HepG2 (cell line): ENCODE measurements around the gene HOXD1. TPM values are rescaled to one million over a fixed set of nuclear protein-coding genes. Genes with fewer than 3 reads are reported as not detected.

Source experiments
- DNMT3B ChIP-seq: conservative IDR thresholded peaks from 2 replicates; pipeline ENCODE4 v1.6.1; 2016; ENCODE audit warnings: missing biosample characterization, control low read depth
- FOSL1 ChIP-seq: sonication (generic); formaldehyde crosslinking; IDR thresholded peaks from 2 replicates; pipeline ENCODE4 v1.9.0; 2021; ENCODE audit warnings: missing genetic modification reagents, borderline replicate concordance
- GATAD1 ChIP-seq: IDR thresholded peaks from 2 replicates; pipeline ENCODE4 v1.6.1; 2016; ENCODE audit warnings: missing genetic modification reagents, missing compliant biosample characterization
- GATAD2A ChIP-seq: IDR thresholded peaks from 2 replicates; pipeline ENCODE4 v1.6.1; 2016
- GTF3A ChIP-seq: sonication (generic); formaldehyde crosslinking; conservative IDR thresholded peaks from 2 replicates; pipeline ENCODE4 v1.4.0; 2020; ENCODE audit warnings: mild to moderate bottlenecking, missing genetic modification reagents
- HMG20B ChIP-seq: conservative IDR thresholded peaks from 2 replicates; pipeline ENCODE4 v1.6.1; 2016; ENCODE audit warnings: missing genetic modification reagents, missing compliant biosample characterization
- HNF4G ChIP-seq, 2 experiments: sonication (generic) in 1 of 2; formaldehyde crosslinking in 1 of 2; IDR thresholded peaks; 2 replicates each; pipeline versions ENCODE4 v1.4.0 to v1.6.1; 2011 to 2020; ENCODE audit warnings: borderline replicate concordance in 2 of 2, low read depth in 2 of 2, mild to moderate bottlenecking in 2 of 2, low read length in 1 of 2, missing genetic modification reagents in 1 of 2, moderate library complexity in 1 of 2
- MTA3 ChIP-seq: sonication (generic); formaldehyde crosslinking; IDR thresholded peaks from 2 replicates; pipeline ENCODE4 v1.4.0; 2020; ENCODE audit warnings: missing genetic modification reagents
- MYNN ChIP-seq: sonication (generic); formaldehyde crosslinking; IDR thresholded peaks from 2 replicates; pipeline ENCODE4 v1.4.0; 2020; ENCODE audit warnings: mild to moderate bottlenecking, low read depth, missing genetic modification reagents
- NR2F6 ChIP-seq, 2 experiments: IDR thresholded peaks; 2 replicates each; pipeline ENCODE4 v1.6.1; 2016; ENCODE audit warnings: antibody characterized with exemption in 1 of 2, mild to moderate bottlenecking in 1 of 2
- PHF20 ChIP-seq: sonication (generic); formaldehyde crosslinking; IDR thresholded peaks from 2 replicates; pipeline ENCODE4 v1.5.0; 2020; ENCODE audit warnings: mild to moderate bottlenecking, missing genetic modification reagents
- SATB2 ChIP-seq: sonication (generic); formaldehyde crosslinking; IDR thresholded peaks from 2 replicates; pipeline ENCODE4 v1.5.0; 2020; ENCODE audit warnings: missing genetic modification reagents
- TOE1 ChIP-seq: sonication (generic); formaldehyde crosslinking; IDR thresholded peaks from 2 replicates; pipeline ENCODE4 v1.4.0; 2020; ENCODE audit warnings: mild to moderate bottlenecking, missing genetic modification reagents
- TRIM24 ChIP-seq: sonication (generic); formaldehyde crosslinking; IDR thresholded peaks from 2 replicates; pipeline ENCODE4 v1.8.0; 2022; ENCODE audit warnings: mild to moderate bottlenecking, missing genetic modification reagents
- ZBTB44 ChIP-seq: sonication (generic); formaldehyde crosslinking; IDR thresholded peaks from 2 replicates; pipeline ENCODE4 v1.4.0; 2020; ENCODE audit warnings: missing genetic modification reagents
- ZNF20 ChIP-seq: sonication (generic); formaldehyde crosslinking; IDR thresholded peaks from 2 replicates; pipeline ENCODE4 v1.4.0; 2020; ENCODE audit warnings: mild to moderate bottlenecking, moderate library complexity, missing genetic modification reagents
- ZNF33A ChIP-seq: sonication (generic); formaldehyde crosslinking; IDR thresholded peaks from 2 replicates; pipeline ENCODE4 v1.5.1; 2020; ENCODE audit warnings: missing genetic modification reagents, mild to moderate bottlenecking, moderate library complexity, borderline replicate concordance
- ZNF441 ChIP-seq: sonication (generic); formaldehyde crosslinking; IDR thresholded peaks from 2 replicates; pipeline ENCODE4 v1.7.0; 2021; ENCODE audit warnings: missing genetic modification reagents, borderline replicate concordance
- ZNF652 ChIP-seq: IDR thresholded peaks from 2 replicates; pipeline ENCODE4 v1.6.1; 2016; ENCODE audit warnings: low read depth, borderline replicate concordance
- ZNF674 ChIP-seq: sonication (generic); formaldehyde crosslinking; IDR thresholded peaks from 2 replicates; pipeline ENCODE4 v1.5.0; 2020; ENCODE audit warnings: low read depth, mild to moderate bottlenecking, missing genetic modification reagents
- ZNF678 ChIP-seq: sonication (generic); formaldehyde crosslinking; IDR thresholded peaks from 2 replicates; pipeline ENCODE4 v1.4.0; 2020; ENCODE audit warnings: mild to moderate bottlenecking, missing genetic modification reagents
- ZNF703 ChIP-seq: sonication (generic); formaldehyde crosslinking; IDR thresholded peaks from 2 replicates; pipeline ENCODE4 v1.5.1; 2020; ENCODE audit warnings: missing genetic modification reagents, mild to moderate bottlenecking, moderate library complexity, borderline replicate concordance
- ZNF724P ChIP-seq: sonication (generic); formaldehyde crosslinking; IDR thresholded peaks from 2 replicates; pipeline ENCODE4 v1.8.0; 2022; ENCODE audit warnings: missing genetic modification reagents, borderline replicate concordance
- ZNF768 ChIP-seq: sonication (generic); formaldehyde crosslinking; IDR thresholded peaks from 2 replicates; pipeline ENCODE4 v1.4.0; 2020; ENCODE audit warnings: missing genetic modification reagents
- ZNF775 ChIP-seq: sonication (generic); formaldehyde crosslinking; IDR thresholded peaks from 2 replicates; pipeline ENCODE4 v1.4.0; 2020; ENCODE audit warnings: missing genetic modification reagents, mild to moderate bottlenecking, moderate library complexity, borderline replicate concordance
- polyA plus RNA-seq, 8 experiments: library from polyadenylated mRNA; depleted of rRNA in 3 of 8; stranded (reverse) in 7 of 8; unstranded in 1 of 8; fragments of >200 nt; fragmentation: Illumina TruSeq in 4 of 8; extraction: Trizol in 4 of 8; gene quantifications; 2 replicates each; pipeline versions ENCODE4 v1.2.1 to v1.2.3, GENCODE V29; 2011 to 2016; ENCODE audit warnings: low read depth in 4 of 8, missing spikeins in 1 of 8, mixed read lengths in 1 of 8; ENCODE audit not compliant: insufficient read depth in 1 of 8
- total RNA-seq, 5 experiments: library from RNA; depleted of rRNA; stranded (reverse); fragments of >200 nt; fragmentation: Illumina TruSeq; extraction: Trizol; gene quantifications; 2 replicates each; pipeline ENCODE4 v1.2.3, GENCODE V29; 2016; ENCODE audit warnings: low read depth in 1 of 5
- TF ChIP-seq, protein P1 (sequence below): sonication (generic); formaldehyde crosslinking; IDR thresholded peaks from 2 replicates; pipeline ENCODE4 v1.8.0; 2022; ENCODE audit warnings: mild to moderate bottlenecking, missing genetic modification reagents
- TF ChIP-seq, protein P2 (sequence below): sonication (generic); formaldehyde crosslinking; IDR thresholded peaks from 2 replicates; pipeline ENCODE4 v1.5.0; 2020; ENCODE audit warnings: missing genetic modification reagents

HOXD1 gene
- total and polyA plus RNA-seq, 2 of the 13 experiments (the other 11 are each of a cell fraction or from before 2014, with no cell fraction given), result 10.0 to 22.3 TPM

GRCh38 chr2:176172895-176173566 is 15.4 kb upstream of the HOXD1 start (continued):
- TF ChIP-seq ZBTB44 (no peak), ZNF20 (no peak), GATAD1 (CRISPR knock-in tag) (no peak; the same call in 1 of the 2 replicates), ZNF768 (no peak), SATB2 (CRISPR knock-in tag) (0 out of 2 replicates have a peak, but pooled peaks have one; percentile 44), ZNF703 (no peak), PHF20 (CRISPR knock-in tag) (no peak), ZNF652 (CRISPR knock-in tag) (no peak), DNMT3B (CRISPR knock-in tag) (no peak), TOE1 (CRISPR knock-in tag) (no peak), MYNN (CRISPR knock-in tag) (no peak), ZNF674 (CRISPR knock-in tag) (no peak), FOSL1 (no peak), NR2F6 (IDR thresholded peaks at IDR 0.05) (no peak), NR2F6 (CRISPR knock-in tag; IDR thresholded peaks at IDR 0.05) (no peak), HNF4G (IDR thresholded peaks at IDR 0.05; ENCODE audit: borderline replicate concordance, low read depth, low read length) (no peak), HNF4G (CRISPR knock-in tag; IDR thresholded peaks at IDR 0.05; ENCODE audit: borderline replicate concordance, low read depth) (no peak), ZNF775 (CRISPR knock-in tag) (no peak), HMG20B (CRISPR knock-in tag) (peak; percentile 52; the same call in 1 of the 2 replicates), ZNF441 (CRISPR knock-in tag) (no peak), GATAD2A (peak; percentile 91), GTF3A (no peak), MTA3 (CRISPR knock-in tag) (no peak), ZNF724P (CRISPR knock-in tag) (no peak), ZNF33A (no peak), ZNF678 (CRISPR knock-in tag) (no peak), TRIM24 (CRISPR knock-in tag) (no peak)
- TF ChIP-seq, protein P1, sequence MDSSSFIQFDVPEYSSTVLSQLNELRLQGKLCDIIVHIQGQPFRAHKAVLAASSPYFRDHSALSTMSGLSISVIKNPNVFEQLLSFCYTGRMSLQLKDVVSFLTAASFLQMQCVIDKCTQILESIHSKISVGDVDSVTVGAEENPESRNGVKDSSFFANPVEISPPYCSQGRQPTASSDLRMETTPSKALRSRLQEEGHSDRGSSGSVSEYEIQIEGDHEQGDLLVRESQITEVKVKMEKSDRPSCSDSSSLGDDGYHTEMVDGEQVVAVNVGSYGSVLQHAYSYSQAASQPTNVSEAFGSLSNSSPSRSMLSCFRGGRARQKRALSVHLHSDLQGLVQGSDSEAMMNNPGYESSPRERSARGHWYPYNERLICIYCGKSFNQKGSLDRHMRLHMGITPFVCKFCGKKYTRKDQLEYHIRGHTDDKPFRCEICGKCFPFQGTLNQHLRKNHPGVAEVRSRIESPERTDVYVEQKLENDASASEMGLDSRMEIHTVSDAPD (CRISPR knock-in tag), result peak; percentile 89
- TF ChIP-seq, protein P2, sequence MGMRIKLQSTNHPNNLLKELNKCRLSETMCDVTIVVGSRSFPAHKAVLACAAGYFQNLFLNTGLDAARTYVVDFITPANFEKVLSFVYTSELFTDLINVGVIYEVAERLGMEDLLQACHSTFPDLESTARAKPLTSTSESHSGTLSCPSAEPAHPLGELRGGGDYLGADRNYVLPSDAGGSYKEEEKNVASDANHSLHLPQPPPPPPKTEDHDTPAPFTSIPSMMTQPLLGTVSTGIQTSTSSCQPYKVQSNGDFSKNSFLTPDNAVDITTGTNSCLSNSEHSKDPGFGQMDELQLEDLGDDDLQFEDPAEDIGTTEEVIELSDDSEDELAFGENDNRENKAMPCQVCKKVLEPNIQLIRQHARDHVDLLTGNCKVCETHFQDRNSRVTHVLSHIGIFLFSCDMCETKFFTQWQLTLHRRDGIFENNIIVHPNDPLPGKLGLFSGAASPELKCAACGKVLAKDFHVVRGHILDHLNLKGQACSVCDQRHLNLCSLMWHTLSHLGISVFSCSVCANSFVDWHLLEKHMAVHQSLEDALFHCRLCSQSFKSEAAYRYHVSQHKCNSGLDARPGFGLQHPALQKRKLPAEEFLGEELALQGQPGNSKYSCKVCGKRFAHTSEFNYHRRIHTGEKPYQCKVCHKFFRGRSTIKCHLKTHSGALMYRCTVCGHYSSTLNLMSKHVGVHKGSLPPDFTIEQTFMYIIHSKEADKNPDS (CRISPR knock-in tag), result no peak
